Measurements from ENCODE around the gene RAE1. TPM values are rescaled to one million over a fixed set of nuclear protein-coding genes. Genes with fewer than 3 reads are reported as not detected.
"Not testable (repeated sequence)": the region's sequence is repeated elsewhere in the genome, so short reads cannot be mapped to it uniquely, and the experiment has no call there.

RAE1 gene
- total RNA-seq, 1 donor from 2014 or later: 21.1 TPM

DNA sequence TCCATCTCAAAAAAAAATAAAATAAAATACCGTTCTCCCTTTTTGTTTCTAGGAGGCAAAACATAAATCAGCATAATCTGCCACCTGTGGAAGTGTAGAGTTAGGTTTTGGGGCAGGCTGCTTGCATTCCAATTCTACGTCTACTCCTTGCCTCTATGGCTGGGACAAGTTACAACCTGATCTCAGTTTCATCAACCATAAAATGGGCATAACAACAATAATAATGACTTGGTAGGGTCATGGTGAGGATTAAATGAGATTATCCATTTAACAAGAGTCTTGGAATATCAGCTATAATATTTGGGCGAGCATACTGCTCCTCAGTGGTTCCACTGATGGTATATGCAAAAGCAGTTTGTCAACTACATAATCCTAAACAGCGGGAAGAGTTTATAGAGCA, 3.7 kb upstream of the RAE1 start:
- intact Hi-C loops (cut with DNase I): loop anchor here (10.0 kb wide), 2 partner anchors 253 to 793 kb away; no protein-coding TSS in a partner anchor
- Histone ChIP-seq H3K4me1 (peaks cover 9% of the 10 kb centered on the region), H3K27me3 (no peaks in the 10 kb centered on the region), H3K36me3 (no peaks in the 10 kb centered on the region), H3K9me3 (no peaks in the 10 kb centered on the region), H3K27ac (no peak overlapping the region), H3K4me3 (no peak overlapping the region)
- DNase-seq (ENCODE audit: extremely low spot score in 2 of 2): no peak
- TF ChIP-seq, protein P1, sequence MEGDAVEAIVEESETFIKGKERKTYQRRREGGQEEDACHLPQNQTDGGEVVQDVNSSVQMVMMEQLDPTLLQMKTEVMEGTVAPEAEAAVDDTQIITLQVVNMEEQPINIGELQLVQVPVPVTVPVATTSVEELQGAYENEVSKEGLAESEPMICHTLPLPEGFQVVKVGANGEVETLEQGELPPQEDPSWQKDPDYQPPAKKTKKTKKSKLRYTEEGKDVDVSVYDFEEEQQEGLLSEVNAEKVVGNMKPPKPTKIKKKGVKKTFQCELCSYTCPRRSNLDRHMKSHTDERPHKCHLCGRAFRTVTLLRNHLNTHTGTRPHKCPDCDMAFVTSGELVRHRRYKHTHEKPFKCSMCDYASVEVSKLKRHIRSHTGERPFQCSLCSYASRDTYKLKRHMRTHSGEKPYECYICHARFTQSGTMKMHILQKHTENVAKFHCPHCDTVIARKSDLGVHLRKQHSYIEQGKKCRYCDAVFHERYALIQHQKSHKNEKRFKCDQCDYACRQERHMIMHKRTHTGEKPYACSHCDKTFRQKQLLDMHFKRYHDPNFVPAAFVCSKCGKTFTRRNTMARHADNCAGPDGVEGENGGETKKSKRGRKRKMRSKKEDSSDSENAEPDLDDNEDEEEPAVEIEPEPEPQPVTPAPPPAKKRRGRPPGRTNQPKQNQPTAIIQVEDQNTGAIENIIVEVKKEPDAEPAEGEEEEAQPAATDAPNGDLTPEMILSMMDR (IDR thresholded peaks at IDR 0.05): no peak
- no peak for TF ChIP-seq POLR2AphosphoS5 (IDR thresholded peaks at IDR 0.05; ENCODE audit: insufficient read depth in 1 of 2, low read depth in 1 of 2)
- TF ChIP-seq POLR2A (IDR thresholded peaks at IDR 0.05): no peak

DNA sequence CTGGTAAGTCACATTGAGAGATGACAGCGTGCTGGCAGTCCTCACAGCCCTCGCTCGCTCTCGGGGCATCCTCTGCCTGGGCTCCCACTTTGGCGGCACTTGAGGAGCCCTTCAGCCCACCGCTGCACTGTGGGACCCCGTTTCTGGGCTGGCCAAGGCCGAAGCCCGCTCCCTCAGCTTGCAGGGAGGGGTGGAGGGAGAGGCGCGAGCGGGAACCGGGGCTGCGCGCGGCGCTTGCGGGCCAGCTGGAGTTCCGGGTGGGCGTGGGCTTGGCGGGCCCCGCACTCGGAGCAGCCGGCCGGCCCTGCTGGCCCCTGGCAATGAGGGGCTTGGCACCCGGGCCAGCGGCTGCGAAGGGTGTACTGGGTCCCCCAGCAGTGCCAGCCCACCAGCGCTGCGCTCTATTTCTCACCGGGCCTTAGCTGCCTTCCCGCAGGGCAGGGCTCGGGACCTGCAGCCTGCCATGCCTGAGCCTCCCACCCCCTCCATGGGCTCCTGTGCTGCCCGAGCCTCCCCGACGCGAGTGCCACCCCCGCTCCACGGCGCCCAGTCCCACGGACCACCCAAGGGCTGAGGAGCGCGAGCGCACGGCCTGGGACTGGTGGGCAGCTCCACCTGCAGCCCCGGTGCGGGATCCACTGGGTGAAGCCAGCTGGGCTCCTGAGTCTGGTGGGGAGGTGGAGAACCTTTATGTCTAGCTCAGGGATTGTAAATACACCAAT, 2.7 kb upstream of the RAE1 start:
- not testable (repeated sequence) for DNase-seq (ENCODE audit: extremely low spot score in 2 of 2); H3K36me3 ChIP-seq; H3K27ac ChIP-seq; H3K9me3 ChIP-seq; H3K27me3 ChIP-seq; H3K4me3 ChIP-seq
- intact Hi-C loops (cut with DNase I): loop anchor here (10.0 kb wide), 2 partner anchors 254 to 794 kb away; no protein-coding TSS in a partner anchor
- H3K4me1 ChIP-seq: peaks cover 19% of the 10 kb centered on the region

DNA sequence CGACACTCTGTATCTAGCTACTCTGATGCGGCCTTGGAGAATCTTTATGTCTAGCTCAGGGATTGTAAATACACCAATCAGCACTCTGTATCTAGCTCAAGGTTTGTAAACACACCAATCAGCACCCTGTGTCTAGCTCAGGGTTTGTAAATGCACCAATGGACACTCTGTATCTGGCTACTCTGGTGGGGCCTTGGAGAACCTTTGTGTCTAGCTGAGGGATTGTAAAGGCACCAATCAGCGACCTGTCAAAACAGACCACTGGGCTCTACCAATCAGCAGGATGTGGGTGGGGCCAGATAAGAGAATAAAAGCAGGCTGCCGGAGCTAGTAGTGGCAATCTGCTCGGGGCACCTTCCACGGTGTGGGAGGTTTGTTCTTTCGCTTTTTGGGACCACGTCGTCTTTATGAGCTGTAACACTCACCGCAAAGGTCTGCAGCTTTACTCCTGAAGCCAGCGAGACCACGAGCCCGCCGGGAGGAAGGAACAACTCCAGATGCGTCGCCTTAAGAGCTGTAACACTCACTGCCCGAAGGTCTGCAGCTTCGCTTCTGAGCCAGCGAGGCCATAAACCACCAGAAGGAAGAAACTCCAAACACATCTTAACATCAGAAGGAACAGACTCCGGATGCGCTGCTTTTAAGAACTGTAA, 2.0 kb upstream of the RAE1 start:
- intact Hi-C loops (cut with DNase I): loop anchor here (10.0 kb wide), 2 partner anchors 254 to 794 kb away; no protein-coding TSS in a partner anchor
- H3K27me3 ChIP-seq; H3K27ac ChIP-seq; H3K9me3 ChIP-seq; H3K36me3 ChIP-seq; H3K4me3 ChIP-seq; DNase-seq (ENCODE audit: extremely low spot score in 2 of 2): not testable (repeated sequence)
- H3K4me1 ChIP-seq: peaks cover 20% of the 10 kb centered on the region

DNA sequence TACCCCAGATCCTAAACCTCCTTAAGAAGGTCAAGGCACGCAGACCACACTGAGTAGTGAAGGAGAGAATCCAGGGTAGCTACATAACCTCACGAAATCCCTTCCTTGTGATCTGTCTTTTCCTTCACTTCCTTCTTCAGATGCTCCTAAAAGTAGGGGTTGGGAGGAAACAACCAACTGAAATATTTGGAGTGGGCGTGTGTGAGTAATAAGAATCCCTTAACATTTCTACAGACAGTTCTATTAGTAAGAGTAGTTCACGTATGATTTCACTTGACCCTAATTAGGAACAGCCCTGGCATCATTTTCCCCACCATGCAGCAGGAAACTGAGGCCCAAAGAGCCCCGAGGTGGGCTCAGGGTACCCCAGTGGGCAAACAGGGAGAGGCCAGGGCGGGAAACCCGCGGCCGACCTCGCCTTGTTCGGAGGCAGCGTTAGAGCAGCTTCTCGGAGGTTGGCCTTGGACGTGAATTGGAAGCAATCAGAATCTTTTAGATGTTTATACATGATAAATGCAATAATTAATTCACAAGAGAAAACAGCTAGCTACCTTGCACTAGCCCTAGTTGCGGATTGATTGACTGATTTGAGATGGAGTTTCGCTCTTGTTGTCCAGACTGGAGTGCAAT, 859 bp upstream of the RAE1 start:
- no peak overlapping the region for H3K27ac ChIP-seq
- DNase-seq (ENCODE audit: extremely low spot score in 2 of 2): no peak
- H3K36me3 ChIP-seq: peaks cover 0 to 16% of the 10 kb centered on the region in 2 donors
- no peaks in the 10 kb centered on the region for H3K27me3 ChIP-seq
- no peaks in the 10 kb centered on the region for H3K9me3 ChIP-seq
- intact Hi-C loops (cut with DNase I): no loop called here
- H3K4me1 ChIP-seq: peaks cover 20% of the 10 kb centered on the region
- no peak for TF ChIP-seq POLR2AphosphoS5 (IDR thresholded peaks at IDR 0.05; ENCODE audit: insufficient read depth in 1 of 2, low read depth in 1 of 2)
- no peak for TF ChIP-seq POLR2A (IDR thresholded peaks at IDR 0.05)
- TF ChIP-seq, protein P1 (IDR thresholded peaks at IDR 0.05): no peak
- H3K4me3 ChIP-seq: no peak overlapping the region

DNA sequence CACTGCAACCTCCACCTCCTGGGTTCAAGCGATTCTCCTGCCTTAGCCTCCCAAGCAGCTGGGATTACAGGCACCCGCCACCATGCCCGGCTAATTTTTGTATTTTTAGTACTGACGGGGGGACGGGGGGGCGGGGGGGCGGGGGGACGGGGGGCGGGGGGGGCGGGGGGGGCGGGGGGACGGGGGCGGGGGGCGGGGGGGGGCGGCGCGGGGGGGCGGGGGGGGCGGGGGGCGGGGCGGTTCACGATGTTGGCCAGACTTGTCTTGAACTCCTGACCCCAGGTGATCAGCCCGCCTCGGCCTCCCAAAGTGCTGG, 371 bp upstream of the RAE1 start:
- H3K27ac ChIP-seq: peak overlapping the region; percentile 85

DNA sequence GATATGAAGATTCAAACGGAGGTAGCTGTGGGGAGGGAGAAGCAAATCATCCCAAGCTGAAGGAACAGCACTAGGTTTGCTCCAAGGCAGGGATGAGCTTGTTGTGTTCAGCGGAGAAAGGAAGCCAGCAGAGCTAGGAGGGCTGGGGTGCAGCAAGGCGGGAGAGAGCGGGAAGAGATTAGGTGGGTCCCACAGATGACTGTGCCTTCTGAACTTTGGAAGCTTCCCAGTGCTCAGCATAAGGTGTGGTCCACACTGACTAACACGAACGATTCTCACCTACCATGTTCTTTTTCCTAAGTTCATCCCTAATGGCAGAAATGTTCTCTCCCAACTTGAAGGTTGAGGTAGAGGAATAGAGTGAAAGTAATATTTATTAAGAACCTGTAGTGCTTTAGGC, 1.2 kb downstream of the RAE1 start:
- no peaks in the 10 kb centered on the region for H3K9me3 ChIP-seq
- no peaks in the 10 kb centered on the region for H3K27me3 ChIP-seq
- DNase-seq (ENCODE audit: extremely low spot score in 2 of 2): no peak
- intact Hi-C loops (cut with DNase I): no loop called here
- TF ChIP-seq, protein P1 (IDR thresholded peaks at IDR 0.05): no peak
- TF ChIP-seq POLR2AphosphoS5 (IDR thresholded peaks at IDR 0.05; ENCODE audit: insufficient read depth in 1 of 2, low read depth in 1 of 2) (no peak), POLR2A (IDR thresholded peaks at IDR 0.05) (no peak)
- H3K4me3 ChIP-seq: peak overlapping the region; percentile 63 to 78
- peaks cover 0 to 28% of the 10 kb centered on the region in 2 donors for H3K36me3 ChIP-seq
- H3K4me1 ChIP-seq: peaks cover 20% of the 10 kb centered on the region
- no peak overlapping the region for H3K27ac ChIP-seq

More for the DNA sequence above, 371 bp upstream of the RAE1 start:
- H3K4me3 ChIP-seq: peak overlapping the region; percentile 63 to 78
- H3K27me3 ChIP-seq; H3K9me3 ChIP-seq; DNase-seq (ENCODE audit: extremely low spot score in 2 of 2); intact Hi-C loops (cut with DNase I): not testable (repeated sequence)
- H3K36me3 ChIP-seq: peaks cover 0 to 16% of the 10 kb centered on the region in 2 donors
- peaks cover 20% of the 10 kb centered on the region for H3K4me1 ChIP-seq

Measured in vagina (tissue), 2 donors.